ENCODE results near the gene PNPO.

The PNPO gene

GRCh38 chr17:47941246-47942095, at the start of gene PNPO:
Gene PNPO (plus strand): TSS chr17:47941571. CDS start chr17:47941676, 105 bp downstream.
- peak; percentile 99 for DNase-seq (ENCODE audit: low read depth)
- H3K4me3 ChIP-seq (ENCODE audit: low read depth, low read length): peak within 1 kb of the TSS; percentile 85
- TF ChIP-seq CTCF (conservative IDR thresholded peaks at IDR 0.05; ENCODE audit: low read depth, low read length): no peak

- DNase-seq (ENCODE audit: low read depth): no peak
- H3K4me3 ChIP-seq (ENCODE audit: low read depth, low read length): peak overlapping the region; percentile 96
- no peak for TF ChIP-seq CTCF (conservative IDR thresholded peaks at IDR 0.05; ENCODE audit: low read depth, low read length)
Observed at GRCh38 chr17:47894498-47895346, 46.6 kb upstream of the PNPO start.

GRCh38 chr17:47895347-47895855, 46.0 kb upstream of the PNPO start:
- peak overlapping the region; percentile 96 for H3K4me3 ChIP-seq (ENCODE audit: low read depth, low read length)
- no peak for TF ChIP-seq CTCF (conservative IDR thresholded peaks at IDR 0.05; ENCODE audit: low read depth, low read length)
- DNase-seq (ENCODE audit: low read depth): peak; percentile 39

- peak; percentile 100 for DNase-seq (ENCODE audit: low read depth)
- no peak for TF ChIP-seq CTCF (conservative IDR thresholded peaks at IDR 0.05; ENCODE audit: low read depth, low read length)
- H3K4me3 ChIP-seq (ENCODE audit: low read depth, low read length): peak within 1 kb of the TSS; percentile 96
Observed at GRCh38 chr17:47895856-47896671, 45.3 kb upstream of the PNPO start, which contains the start of gene SP2. Gene SP2 (plus strand): TSS chr17:47896236. CDS start chr17:47896287, 51 bp downstream.

- peak; percentile 38 for DNase-seq (ENCODE audit: low read depth)
- peak overlapping the region; percentile 94 for H3K4me3 ChIP-seq (ENCODE audit: low read depth, low read length)
- no peak for TF ChIP-seq CTCF (conservative IDR thresholded peaks at IDR 0.05; ENCODE audit: low read depth, low read length)
Observed at GRCh38 chr17:47896672-47897490, 44.5 kb upstream of the PNPO start.

Data from choroid plexus epithelial cell (primary cell).